ENCODE measurements around the gene ACSL1. TPM values are rescaled to one million over a fixed set of nuclear protein-coding genes. Genes with fewer than 3 reads are reported as not detected.
A peak's percentile ranks its signal among the peaks of the same experiment; 100 is the strongest.

ACSL1 gene
- total RNA-seq, 1 donor from 2014 or later, result 31.7 TPM

GRCh38 chr4:184731056-184731455, 94.7 kb downstream of the ACSL1 start:
- peaks cover 2% of the 10 kb centered on the region for H3K27me3 Mint-ChIP-seq (ENCODE audit: unreplicated experiment)
- no peak for DNase-seq
- peaks cover 15% of the 10 kb centered on the region for H3K4me1 Mint-ChIP-seq (ENCODE audit: low read depth, unreplicated experiment)
- no peak overlapping the region for H3K4me3 Mint-ChIP-seq (ENCODE audit: unreplicated experiment)
- TF ChIP-seq CTCF (IDR thresholded peaks at IDR 0.05; ENCODE audit: partially characterized antibody, unreplicated experiment), result no peak
- H3K9me3 Mint-ChIP-seq (ENCODE audit: unreplicated experiment), result peaks cover 2% of the 10 kb centered on the region
- no peaks in the 10 kb centered on the region for H3K36me3 Mint-ChIP-seq (ENCODE audit: unreplicated experiment)
- peak overlapping the region; percentile 39 for H3K27ac Mint-ChIP-seq (ENCODE audit: unreplicated experiment)

GRCh38 chr4:184729946-184730345, 95.8 kb downstream of the ACSL1 start:
- no peaks in the 10 kb centered on the region for H3K36me3 Mint-ChIP-seq (ENCODE audit: unreplicated experiment)
- H3K4me1 Mint-ChIP-seq (ENCODE audit: low read depth, unreplicated experiment), result peaks cover 15% of the 10 kb centered on the region
- no peak for DNase-seq
- H3K9me3 Mint-ChIP-seq (ENCODE audit: unreplicated experiment), result peaks cover 2% of the 10 kb centered on the region
- H3K27ac Mint-ChIP-seq (ENCODE audit: unreplicated experiment), result no peak overlapping the region
- H3K27me3 Mint-ChIP-seq (ENCODE audit: unreplicated experiment), result peaks cover 2% of the 10 kb centered on the region
- no peak for TF ChIP-seq CTCF (IDR thresholded peaks at IDR 0.05; ENCODE audit: partially characterized antibody, unreplicated experiment)
- no peak overlapping the region for H3K4me3 Mint-ChIP-seq (ENCODE audit: unreplicated experiment)

- TF ChIP-seq CTCF (IDR thresholded peaks at IDR 0.05; ENCODE audit: partially characterized antibody, unreplicated experiment), result no peak
- no peaks in the 10 kb centered on the region for H3K36me3 Mint-ChIP-seq (ENCODE audit: unreplicated experiment)
Measured at GRCh38 chr4:184728858-184729257, 96.9 kb downstream of the ACSL1 start.

GRCh38 chr4:184727430-184727829, 98.3 kb downstream of the ACSL1 start:
- H3K4me1 Mint-ChIP-seq (ENCODE audit: low read depth, unreplicated experiment), result peaks cover 12% of the 10 kb centered on the region
- no peak for DNase-seq
- no peak for TF ChIP-seq CTCF (IDR thresholded peaks at IDR 0.05; ENCODE audit: partially characterized antibody, unreplicated experiment)
- no peak overlapping the region for H3K27ac Mint-ChIP-seq (ENCODE audit: unreplicated experiment)
- no peaks in the 10 kb centered on the region for H3K9me3 Mint-ChIP-seq (ENCODE audit: unreplicated experiment)
- no peaks in the 10 kb centered on the region for H3K27me3 Mint-ChIP-seq (ENCODE audit: unreplicated experiment)
- H3K36me3 Mint-ChIP-seq (ENCODE audit: unreplicated experiment), result no peaks in the 10 kb centered on the region
- H3K4me3 Mint-ChIP-seq (ENCODE audit: unreplicated experiment), result no peak overlapping the region

More at GRCh38 chr4:184728858-184729257, 96.9 kb downstream of the ACSL1 start:
- H3K27me3 Mint-ChIP-seq (ENCODE audit: unreplicated experiment), result peaks cover 2% of the 10 kb centered on the region
- H3K27ac Mint-ChIP-seq (ENCODE audit: unreplicated experiment), result no peak overlapping the region
- no peak overlapping the region for H3K4me3 Mint-ChIP-seq (ENCODE audit: unreplicated experiment)
- H3K4me1 Mint-ChIP-seq (ENCODE audit: low read depth, unreplicated experiment), result peaks cover 15% of the 10 kb centered on the region
- DNase-seq, result no peak
- H3K9me3 Mint-ChIP-seq (ENCODE audit: unreplicated experiment), result peaks cover 2% of the 10 kb centered on the region

- no peak overlapping the region for H3K27ac Mint-ChIP-seq (ENCODE audit: unreplicated experiment)
Measured at GRCh38 chr4:184722798-184723197, 103.0 kb downstream of the ACSL1 start.

More at GRCh38 chr4:184722798-184723197, 103.0 kb downstream of the ACSL1 start:
- H3K27me3 Mint-ChIP-seq (ENCODE audit: unreplicated experiment), result no peaks in the 10 kb centered on the region
- no peaks in the 10 kb centered on the region for H3K4me1 Mint-ChIP-seq (ENCODE audit: low read depth, unreplicated experiment)
- H3K4me3 Mint-ChIP-seq (ENCODE audit: unreplicated experiment), result no peak overlapping the region
- TF ChIP-seq CTCF (IDR thresholded peaks at IDR 0.05; ENCODE audit: partially characterized antibody, unreplicated experiment), result no peak
- H3K36me3 Mint-ChIP-seq (ENCODE audit: unreplicated experiment), result peaks cover 17% of the 10 kb centered on the region
- DNase-seq, result no peak
- H3K9me3 Mint-ChIP-seq (ENCODE audit: unreplicated experiment), result peaks cover 3% of the 10 kb centered on the region
